ENCODE results near the gene TMEM200A. TPM values are rescaled to one million over a fixed set of nuclear protein-coding genes. Genes with fewer than 3 reads are reported as not detected.
A peak's percentile ranks its signal among the peaks of the same experiment; 100 is the strongest.

Gene TMEM200A
- total RNA-seq, 1 donor from 2014 or later, result 12.8 TPM

- H3K9ac ChIP-seq, result no peak overlapping the region
These were observed 55.8 kb downstream of the TMEM200A start for GRCh38 chr6:130421585-130421984.

GRCh38 chr6:130423044-130423443, 57.2 kb downstream of the TMEM200A start:
- no peak overlapping the region for H2AFZ ChIP-seq (replicated peaks)
- no peaks in the 10 kb centered on the region for H3K36me3 ChIP-seq
- DNase-seq (ENCODE audit: low spot score), result no peak
- no peak overlapping the region for H3K4me2 ChIP-seq
- H3K79me2 ChIP-seq (ENCODE audit: low read depth), result no peaks in the 10 kb centered on the region
- H3K27me3 ChIP-seq, result no peaks in the 10 kb centered on the region
- Mint-ChIP-seq H3K4me1 (peaks cover 9% of the 10 kb centered on the region), H3K27me3 (ENCODE audit: insufficient read depth, low read depth) (no peaks in the 10 kb centered on the region), H3K9me3 (peaks cover 2% of the 10 kb centered on the region), H3K36me3 (peaks cover 2% of the 10 kb centered on the region), H3K4me3 (no peak overlapping the region), H3K27ac (no peak overlapping the region)
- TF ChIP-seq EZH2 (IDR thresholded peaks at IDR 0.05) (no peak), EZH2phosphoT487 (IDR thresholded peaks at IDR 0.05) (no peak), CTCF (IDR thresholded peaks at IDR 0.05) (no peak)
- no peaks in the 10 kb centered on the region for H3K9me3 ChIP-seq (ENCODE audit: low read depth)
- H3K4me1 ChIP-seq, result peaks cover 8% of the 10 kb centered on the region
- H3K9ac ChIP-seq, result no peak overlapping the region
- H3K27ac ChIP-seq, result no peak overlapping the region
- H4K20me1 ChIP-seq (ENCODE audit: low read depth), result no peaks in the 10 kb centered on the region
- no peak overlapping the region for H3K4me3 ChIP-seq
- H3F3A ChIP-seq (ENCODE audit: low read depth), result no peaks in the 10 kb centered on the region

More at GRCh38 chr6:130421585-130421984, 55.8 kb downstream of the TMEM200A start:
- Mint-ChIP-seq H3K27me3 (ENCODE audit: insufficient read depth, low read depth) (no peaks in the 10 kb centered on the region), H3K36me3 (peaks cover 2% of the 10 kb centered on the region), H3K4me1 (peaks cover 9% of the 10 kb centered on the region), H3K4me3 (no peak overlapping the region), H3K27ac (no peak overlapping the region), H3K9me3 (peaks cover 2% of the 10 kb centered on the region)
- Histone ChIP-seq H3K36me3 (no peaks in the 10 kb centered on the region), H3K9me3 (ENCODE audit: low read depth) (no peaks in the 10 kb centered on the region), H3K4me3 (no peak overlapping the region), H3K4me1 (peaks cover 8% of the 10 kb centered on the region), H3K4me2 (no peak overlapping the region), H3K79me2 (ENCODE audit: low read depth) (no peaks in the 10 kb centered on the region), H3K27me3 (no peaks in the 10 kb centered on the region), H4K20me1 (ENCODE audit: low read depth) (no peaks in the 10 kb centered on the region), H2AFZ (replicated peaks) (no peak overlapping the region), H3F3A (ENCODE audit: low read depth) (no peaks in the 10 kb centered on the region), H3K27ac (no peak overlapping the region)
- no peak for DNase-seq (ENCODE audit: low spot score)
- TF ChIP-seq EZH2phosphoT487 (IDR thresholded peaks at IDR 0.05) (no peak), EZH2 (IDR thresholded peaks at IDR 0.05) (no peak), CTCF (IDR thresholded peaks at IDR 0.05) (no peak)

GRCh38 chr6:130424710-130425109, 58.9 kb downstream of the TMEM200A start:
- peak; percentile 24 for DNase-seq (ENCODE audit: low spot score)
- no peak overlapping the region for H3K4me2 ChIP-seq
- peaks cover 2% of the 10 kb centered on the region for H3K36me3 Mint-ChIP-seq
- H3K9me3 ChIP-seq (ENCODE audit: low read depth), result no peaks in the 10 kb centered on the region
- no peaks in the 10 kb centered on the region for H4K20me1 ChIP-seq (ENCODE audit: low read depth)
- H3K4me3 ChIP-seq, result no peak overlapping the region
- H3K27me3 ChIP-seq, result no peaks in the 10 kb centered on the region
- H3K9ac ChIP-seq, result no peak overlapping the region
- H3K27ac Mint-ChIP-seq, result no peak overlapping the region
- H2AFZ ChIP-seq (replicated peaks), result no peak overlapping the region
- H3K27ac ChIP-seq, result no peak overlapping the region
- no peaks in the 10 kb centered on the region for H3K27me3 Mint-ChIP-seq (ENCODE audit: insufficient read depth, low read depth)
- peaks cover 9% of the 10 kb centered on the region for H3K4me1 Mint-ChIP-seq
- H3K79me2 ChIP-seq (ENCODE audit: low read depth), result no peaks in the 10 kb centered on the region
- no peak overlapping the region for H3K4me3 Mint-ChIP-seq
- TF ChIP-seq CTCF (IDR thresholded peaks at IDR 0.05) (no peak), EZH2 (IDR thresholded peaks at IDR 0.05) (no peak), EZH2phosphoT487 (IDR thresholded peaks at IDR 0.05) (no peak)
- peaks cover 2% of the 10 kb centered on the region for H3K9me3 Mint-ChIP-seq
- H3K4me1 ChIP-seq, result peaks cover 8% of the 10 kb centered on the region
- no peaks in the 10 kb centered on the region for H3F3A ChIP-seq (ENCODE audit: low read depth)
- H3K36me3 ChIP-seq, result no peaks in the 10 kb centered on the region
